K562 (cell line): ENCODE data around the gene PDZD2. TPM values are rescaled to one million over a fixed set of nuclear protein-coding genes. Genes with fewer than 3 reads are reported as not detected.

Experiments used
- ATAC-seq: fragments of 200-7000 bp; cut with Tn5 transposase; 3 replicates; pipeline ENCODE4 v1.9.1; 2020; ENCODE audit warnings: moderate library complexity
- BruUV-seq: library from RNA; stranded (reverse); fragments of 400-500 nt; replicated peaks from 2 replicates; lab custom pipeline; 2021; lab: Mats Ljungman, UMichigan
- CTCF ChIA-PET: fragments of 300-600 bp; formaldehyde crosslinking; extraction: SDS; loops from one replicate; lab custom pipeline; 2021; ENCODE audit warnings: low intra/inter-chr PET ratio; lab: Yijun Ruan, JAX
- POLR2A ChIA-PET: fragments of 300-600, 350-650 bp; sonication (Branson Sonifier 250); formaldehyde crosslinking; extraction: SDS; loops from one replicate; lab custom pipeline; 2021; ENCODE audit warnings: antibody characterized with exemption, inconsistent platforms; lab: Yijun Ruan, JAX
- DNase-seq, 4 experiments: peaks; one replicate each; pipeline versions ENCODE4 v3.0.0 to v3.0.0-alpha.2; 2011 to 2018; ENCODE audit warnings: low spot score in 3 of 4, mixed read lengths in 3 of 4; ENCODE audit errors: extremely low read depth in 1 of 4
- FAIRE-seq: peaks from 2 replicates; lab custom pipeline; 2011; peaks lifted over from hg19 to GRCh38; lab: Jason Lieb, UNC
- H2AFZ ChIP-seq: 2 replicates; pipeline ENCODE4 v1.6.0; 2011; ENCODE audit warnings: low read depth, low read length, control low read depth, inconsistent platforms
- H3K27ac ChIP-seq: fragments of 200-600 bp; 3 replicates; pipeline ENCODE4 v1.8.0; 2011; ENCODE audit warnings: low read depth, mild to moderate bottlenecking, control low read depth, inconsistent platforms, low read length, moderate library complexity, mixed read lengths; ENCODE audit errors: extremely low read depth
- H3K27me3 ChIP-seq, 2 experiments: fragments of 300-600 bp in 1 of 2; 2 replicates in 1 of 2; 3 replicates in 1 of 2; pipeline versions ENCODE4 v1.6.0 to v1.8.0; 2011; ENCODE audit warnings: inconsistent platforms in 2 of 2, low read length in 2 of 2, mild to moderate bottlenecking in 1 of 2, mixed read lengths in 1 of 2, moderate library complexity in 1 of 2; ENCODE audit not compliant: control insufficient read depth in 2 of 2, insufficient read depth in 2 of 2
- H3K36me3 ChIP-seq: fragments of 300-600 bp; 3 replicates; pipeline ENCODE4 v1.8.0; 2011; ENCODE audit warnings: mild to moderate bottlenecking, low read length, inconsistent platforms; ENCODE audit not compliant: control insufficient read depth, insufficient read depth
- H3K4me1 ChIP-seq, 2 experiments: fragments of 200-600 bp in 1 of 2; replicated peaks in 1 of 2; 2 replicates in 1 of 2; 3 replicates in 1 of 2; pipeline versions ENCODE4 v1.5.1 to v1.8.0; 2011; ENCODE audit warnings: inconsistent platforms in 2 of 2, low read length in 2 of 2, mild to moderate bottlenecking in 1 of 2, mixed read lengths in 1 of 2, moderate library complexity in 1 of 2; ENCODE audit not compliant: control insufficient read depth in 2 of 2, insufficient read depth in 2 of 2
- H3K4me2 ChIP-seq: 2 replicates; pipeline ENCODE4 v1.6.1; 2011; ENCODE audit warnings: low read length, control low read depth, inconsistent platforms, mixed read lengths; ENCODE audit not compliant: insufficient read depth
- H3K4me3 ChIP-seq: fragments of 200-600 bp; sonication (generic), shearing (Covaris generic); 2 replicates; pipeline ENCODE4 v1.5.1; 2016; ENCODE audit warnings: control low read depth, inconsistent platforms
- H3K79me2 ChIP-seq: fragments of 200-600 bp; 3 replicates; pipeline ENCODE4 v1.8.0; 2011; ENCODE audit warnings: low read length, inconsistent platforms; ENCODE audit not compliant: control insufficient read depth, insufficient read depth
- H3K9ac ChIP-seq, 2 experiments: 2 replicates each; pipeline versions ENCODE4 v1.6.0 to v1.6.1; 2011; ENCODE audit warnings: low read depth in 2 of 2, low read length in 2 of 2, control low read depth in 1 of 2, inconsistent platforms in 1 of 2, mild to moderate bottlenecking in 1 of 2, mixed read lengths in 1 of 2; ENCODE audit not compliant: insufficient read depth in 1 of 2
- H3K9me1 ChIP-seq: one replicate; pipeline ENCODE4 v1.6.0; 2011; ENCODE audit warnings: inconsistent platforms, mild to moderate bottlenecking, low read length, moderate library complexity; ENCODE audit not compliant: control insufficient read depth, insufficient read depth
- H3K9me3 ChIP-seq: replicated peaks from 2 replicates; pipeline ENCODE4 v1.5.1; 2011; ENCODE audit warnings: low read depth, low read length, inconsistent platforms; ENCODE audit not compliant: control insufficient read depth, insufficient read depth
- H4K20me1 ChIP-seq: replicated peaks from 2 replicates; pipeline ENCODE4 v1.6.1; 2011; ENCODE audit warnings: low read length, inconsistent platforms, mixed read lengths; ENCODE audit not compliant: control insufficient read depth, insufficient read depth
- ASH1L ChIP-seq: fragments of 450-650 bp; IDR thresholded peaks from 2 replicates; pipeline ENCODE4 v1.6.1; 2018; ENCODE audit warnings: borderline replicate concordance, mild to moderate bottlenecking, low read depth; ENCODE audit not compliant: partially characterized antibody
- CHD2 ChIP-seq: IDR thresholded peaks from 2 replicates; pipeline ENCODE4 v1.6.1; 2011; ENCODE audit warnings: low read depth, low read length
- FOXJ2 ChIP-seq: fragments of 200-800 bp; sonication (Bioruptor generic); IDR thresholded peaks from 2 replicates; pipeline ENCODE4 v1.6.1; 2016; ENCODE audit warnings: missing genetic modification characterization, missing compliant biosample characterization
- JUN ChIP-seq, 2 experiments: sonication (generic) in 1 of 2; formaldehyde crosslinking in 1 of 2; IDR thresholded peaks; 2 replicates each; pipeline versions ENCODE4 v1.6.1 to v1.8.0; 2012 to 2022; ENCODE audit warnings: borderline replicate concordance in 2 of 2, mild to moderate bottlenecking in 2 of 2, improper control_type of control experiment in 1 of 2, low read depth in 1 of 2, low read length in 1 of 2, missing genetic modification reagents in 1 of 2
- KDM1A ChIP-seq, 2 experiments: fragments of 450-650 bp; IDR thresholded peaks; 2 replicates each; pipeline ENCODE4 v1.6.1; 2016; ENCODE audit warnings: mild to moderate bottlenecking in 2 of 2
- L3MBTL2 ChIP-seq: fragments of 450-650 bp; IDR thresholded peaks from 2 replicates; pipeline ENCODE4 v1.6.1; 2016; ENCODE audit warnings: mild to moderate bottlenecking, moderate library complexity
- MXI1 ChIP-seq: IDR thresholded peaks from 2 replicates; pipeline ENCODE4 v1.6.1; 2011; ENCODE audit warnings: low read depth, mild to moderate bottlenecking, improper control_type of control experiment, low read length
- NEUROD1 ChIP-seq: fragments of 150-350 bp; IDR thresholded peaks from 2 replicates; pipeline ENCODE4 v1.6.1; 2014; ENCODE audit warnings: borderline replicate concordance, low read length, low read depth; ENCODE audit not compliant: partially characterized antibody
- PML ChIP-seq: IDR thresholded peaks from 2 replicates; pipeline ENCODE4 v1.6.1; 2012; ENCODE audit warnings: low read length, inconsistent platforms
- RBM14 ChIP-seq: fragments of 200-400 bp; formaldehyde crosslinking; IDR thresholded peaks from 2 replicates; pipeline ENCODE4 v1.6.1; 2018; ENCODE audit warnings: low read depth, mild to moderate bottlenecking, low read length, moderate library complexity, borderline replicate concordance; ENCODE audit not compliant: insufficient read depth
- SP1 ChIP-seq: sonication (generic); formaldehyde crosslinking; IDR thresholded peaks from 2 replicates; pipeline ENCODE4 v1.8.1; 2022; ENCODE audit warnings: mild to moderate bottlenecking, missing genetic modification reagents
- STAG1 ChIP-seq: sonication (generic); formaldehyde crosslinking; IDR thresholded peaks from 2 replicates; pipeline ENCODE4 v1.5.0; 2020; ENCODE audit warnings: missing genetic modification reagents, borderline replicate concordance
- TARDBP ChIP-seq: fragments of 450-650 bp; IDR thresholded peaks from 2 replicates; pipeline ENCODE4 v1.6.1; 2016
- ZNF584 ChIP-seq: fragments of 200-800 bp; sonication (Bioruptor generic); IDR thresholded peaks from 2 replicates; pipeline ENCODE4 v1.6.1; 2016; ENCODE audit warnings: low read depth, mild to moderate bottlenecking, missing genetic modification characterization, missing compliant biosample characterization
- ZSCAN32 ChIP-seq: fragments of 450-650 bp; formaldehyde crosslinking; IDR thresholded peaks from 2 replicates; pipeline ENCODE4 v1.4.0; 2020; ENCODE audit warnings: mild to moderate bottlenecking, moderate library complexity
- ZZZ3 ChIP-seq: fragments of 450-650 bp; IDR thresholded peaks from 2 replicates; pipeline ENCODE4 v1.6.1; 2016; ENCODE audit warnings: antibody characterized with exemption, mild to moderate bottlenecking, moderate library complexity
- WGBS: fragments of 100-300 bp; shearing (Covaris generic); methylation state at CpG from one replicate; pipeline ENCODE4 v1.1.6; 2016; ENCODE audit warnings: low coverage, mixed read lengths; ENCODE audit not compliant: insufficient coverage; ENCODE audit errors: missing lambda C conversion rate; 5-methylcytosine and 5-hydroxymethylcytosine counted together
- in situ Hi-C: fragments of 300-500 bp; cut with MboI; formaldehyde crosslinking; loops from 4 replicates; pipeline ENCODE4 v1.15.0; 2018; ENCODE audit warnings: inconsistent platforms, mixed read lengths
- intact Hi-C: fragments of 100-400 bp; cut with micrococcal nuclease; formaldehyde crosslinking; loops from 2 replicates; pipeline ENCODE4 v1.14.2; 2022
- polyA plus RNA-seq, 8 experiments: library from polyadenylated mRNA; depleted of rRNA in 4 of 8; stranded (reverse) in 5 of 8; unstranded in 3 of 8; fragments of >200 nt; fragmentation: Nextera tagmentation in 2 of 8; fragmentation: Illumina TruSeq in 1 of 8; extraction: Ambion mirVana in 2 of 8; extraction: Trizol in 1 of 8; gene quantifications; 2 replicates each; pipeline versions ENCODE4 v1.2.1 to v1.2.3, GENCODE V29; 2011 to 2014; ENCODE audit warnings: inconsistent platforms in 1 of 8, missing spikeins in 1 of 8
- total RNA-seq, 7 experiments: library from RNA; depleted of rRNA in 6 of 7; stranded (reverse); fragments of >200 nt in 6 of 7; fragmentation: Illumina TruSeq in 2 of 7; extraction: Trizol in 2 of 7; gene quantifications; 2 replicates each; pipeline versions ENCODE4 v1.2.1 to v1.2.3, GENCODE V29; 2011 to 2021; ENCODE audit warnings: low replicate concordance in 1 of 7
- TF ChIP-seq, protein P1 (sequence below): fragments of 250-450 bp; sonication (Bioruptor Pico); IDR thresholded peaks from 2 replicates; pipeline ENCODE4 v1.8.0; 2021; ENCODE audit warnings: moderate library complexity, mild to moderate bottlenecking, inconsistent platforms
- TF ChIP-seq, protein P2 (sequence below): sonication (generic); formaldehyde crosslinking; IDR thresholded peaks from 2 replicates; pipeline ENCODE4 v1.8.0; 2022; ENCODE audit warnings: missing genetic modification reagents, mild to moderate bottlenecking, moderate library complexity, borderline replicate concordance
- TF ChIP-seq, protein P3 (sequence below): fragments of 450-650 bp; IDR thresholded peaks from 2 replicates; pipeline ENCODE4 v1.6.1; 2018; ENCODE audit not compliant: partially characterized antibody

The PDZD2 gene
- total and polyA plus RNA-seq, 9 of the 15 experiments (the other 6 are each of a cell fraction or from before 2014, with no cell fraction given) = 0.02 to 0.08 (median 0.04) TPM; not detected in 6

DNA sequence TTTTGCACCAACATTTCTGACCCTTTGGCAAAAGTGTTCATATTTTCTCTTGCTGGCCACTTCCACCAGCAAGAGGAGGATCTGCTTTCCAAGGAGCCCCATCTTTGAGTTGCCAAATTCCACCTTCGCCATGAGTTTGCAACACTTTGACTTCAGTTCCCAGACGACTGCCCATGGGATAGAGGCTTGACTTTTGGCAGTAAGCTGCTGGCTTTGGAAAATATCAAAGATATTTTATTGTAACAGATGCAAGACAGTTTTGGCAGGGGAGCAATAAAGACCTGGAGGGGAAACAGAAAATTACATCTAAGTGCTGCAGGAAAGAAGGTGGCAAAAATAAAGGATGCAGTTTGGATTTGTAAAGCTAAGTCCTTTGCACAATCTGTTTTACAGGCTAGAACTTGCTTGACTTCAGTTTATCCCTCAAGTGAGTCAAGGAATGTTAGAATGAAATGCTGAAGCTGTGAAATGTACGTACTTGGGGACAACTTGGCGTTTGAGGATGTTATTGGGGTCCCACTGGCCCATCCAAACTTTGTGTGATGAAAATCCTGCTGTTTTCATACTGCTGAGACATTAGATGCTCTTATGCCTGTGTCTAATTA lies 302.3 kb downstream of the PDZD2 start:
- POLR2A ChIA-PET = no interaction called here
- intact Hi-C loops = no loop called here

More for the DNA sequence above, 302.3 kb downstream of the PDZD2 start:
- Histone ChIP-seq H3K36me3 (no peaks in the 10 kb centered on the region), H3K9me3 (no peaks in the 10 kb centered on the region), H3K4me3 (no peak overlapping the region), H3K79me2 (no peaks in the 10 kb centered on the region), H3K27me3 (peaks cover 12 to 25% of the 10 kb centered on the region in 2 experiments; a peak in 3 of 5 replicates), H3K9ac (no peak overlapping the region), H3K27ac (no peak overlapping the region), H3K9me1 (no peaks in the 10 kb centered on the region), H3K4me2 (no peak overlapping the region), H3K4me1 (no peaks in the 10 kb centered on the region), H2AFZ (no peak overlapping the region), H4K20me1 (no peaks in the 10 kb centered on the region)
- no peak for DNase-seq
- BruUV-seq = no TSS peak
- FAIRE-seq = no peak
- TF ChIP-seq TARDBP = no peak
- TF ChIP-seq MXI1 = no peak
- no peak for TF ChIP-seq L3MBTL2
- TF ChIP-seq PML = no peak
- TF ChIP-seq ZNF584 (CRISPR knock-in tag) = no peak
- TF ChIP-seq, protein P1, sequence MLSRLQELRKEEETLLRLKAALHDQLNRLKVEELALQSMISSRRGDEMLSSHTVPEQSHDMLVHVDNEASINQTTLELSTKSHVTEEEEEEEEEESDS (CRISPR knock-in tag) = no peak
- TF ChIP-seq SP1 (CRISPR knock-in tag) = no peak
- TF ChIP-seq RBM14 = no peak
- no peak for TF ChIP-seq ZSCAN32 (CRISPR knock-in tag)
- no peak for TF ChIP-seq ASH1L
- TF ChIP-seq NEUROD1 = no peak
- no peak for TF ChIP-seq ZZZ3
- TF ChIP-seq, protein P2, sequence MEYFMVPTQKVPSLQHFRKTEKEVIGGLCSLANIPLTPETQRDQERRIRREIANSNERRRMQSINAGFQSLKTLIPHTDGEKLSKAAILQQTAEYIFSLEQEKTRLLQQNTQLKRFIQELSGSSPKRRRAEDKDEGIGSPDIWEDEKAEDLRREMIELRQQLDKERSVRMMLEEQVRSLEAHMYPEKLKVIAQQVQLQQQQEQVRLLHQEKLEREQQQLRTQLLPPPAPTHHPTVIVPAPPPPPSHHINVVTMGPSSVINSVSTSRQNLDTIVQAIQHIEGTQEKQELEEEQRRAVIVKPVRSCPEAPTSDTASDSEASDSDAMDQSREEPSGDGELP (CRISPR knock-in tag) = no peak
- TF ChIP-seq CHD2 = no peak
- no peak for TF ChIP-seq FOXJ2 (tag)
- TF ChIP-seq KDM1A (IDR thresholded peaks at IDR 0.05) = no peak
- no peak for TF ChIP-seq JUN (IDR thresholded peaks at IDR 0.05; ENCODE audit: borderline replicate concordance, low read depth, low read length)
- no peak for TF ChIP-seq JUN (CRISPR knock-in tag; IDR thresholded peaks at IDR 0.05; ENCODE audit: borderline replicate concordance)
- TF ChIP-seq, protein P3, sequence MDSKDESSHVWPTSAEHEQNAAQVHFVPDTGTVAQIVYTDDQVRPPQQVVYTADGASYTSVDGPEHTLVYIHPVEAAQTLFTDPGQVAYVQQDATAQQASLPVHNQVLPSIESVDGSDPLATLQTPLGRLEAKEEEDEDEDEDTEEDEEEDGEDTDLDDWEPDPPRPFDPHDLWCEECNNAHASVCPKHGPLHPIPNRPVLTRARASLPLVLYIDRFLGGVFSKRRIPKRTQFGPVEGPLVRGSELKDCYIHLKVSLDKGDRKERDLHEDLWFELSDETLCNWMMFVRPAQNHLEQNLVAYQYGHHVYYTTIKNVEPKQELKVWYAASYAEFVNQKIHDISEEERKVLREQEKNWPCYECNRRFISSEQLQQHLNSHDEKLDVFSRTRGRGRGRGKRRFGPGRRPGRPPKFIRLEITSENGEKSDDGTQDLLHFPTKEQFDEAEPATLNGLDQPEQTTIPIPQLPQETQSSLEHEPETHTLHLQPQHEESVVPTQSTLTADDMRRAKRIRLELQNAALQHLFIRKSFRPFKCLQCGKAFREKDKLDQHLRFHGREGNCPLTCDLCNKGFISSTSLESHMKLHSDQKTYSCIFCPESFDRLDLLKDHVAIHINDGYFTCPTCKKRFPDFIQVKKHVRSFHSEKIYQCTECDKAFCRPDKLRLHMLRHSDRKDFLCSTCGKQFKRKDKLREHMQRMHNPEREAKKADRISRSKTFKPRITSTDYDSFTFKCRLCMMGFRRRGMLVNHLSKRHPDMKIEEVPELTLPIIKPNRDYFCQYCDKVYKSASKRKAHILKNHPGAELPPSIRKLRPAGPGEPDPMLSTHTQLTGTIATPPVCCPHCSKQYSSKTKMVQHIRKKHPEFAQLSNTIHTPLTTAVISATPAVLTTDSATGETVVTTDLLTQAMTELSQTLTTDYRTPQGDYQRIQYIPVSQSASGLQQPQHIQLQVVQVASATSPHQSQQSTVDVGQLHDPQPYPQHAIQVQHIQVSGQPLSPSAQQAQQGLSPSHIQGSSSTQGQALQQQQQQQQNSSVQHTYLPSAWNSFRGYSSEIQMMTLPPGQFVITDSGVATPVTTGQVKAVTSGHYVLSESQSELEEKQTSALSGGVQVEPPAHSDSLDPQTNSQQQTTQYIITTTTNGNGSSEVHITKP = no peak
- TF ChIP-seq STAG1 = no peak
- WGBS = 0% methylated on average over 4 of the region's 4 CpGs
- CTCF ChIA-PET = interaction anchor here (0.7 kb wide), 1 partner anchor 155 kb away, joined by 3 read pairs; no protein-coding TSS in a partner anchor
- in situ Hi-C loops = no loop called here
- no peak for ATAC-seq
